Keratinocyte (primary cell): Measurements from ENCODE around the gene EHHADH. TPM values are rescaled to one million over a fixed set of nuclear protein-coding genes. Genes with fewer than 3 reads are reported as not detected.

Source experiments
- DNase-seq: peaks from one replicate; pipeline ENCODE4 v3.0.0-alpha.2; 2011; ENCODE audit warnings: low read depth, missing footprints, low spot score
- FAIRE-seq: peaks from 2 replicates; lab custom pipeline; 2011; peaks lifted over from hg19 to GRCh38; lab: Jason Lieb, UNC
- H2AFZ ChIP-seq: 2 replicates; pipeline ENCODE4 v1.6.0; 2012; ENCODE audit warnings: low read length, control low read depth, inconsistent platforms; ENCODE audit not compliant: control insufficient read depth
- H3K27ac ChIP-seq: 2 replicates; pipeline ENCODE4 v1.5.1; 2011; ENCODE audit warnings: low read length; ENCODE audit not compliant: control insufficient read depth, insufficient read depth
- H3K27me3 ChIP-seq: 3 replicates; pipeline ENCODE4 v1.6.0; 2011; ENCODE audit warnings: low read length; ENCODE audit not compliant: control insufficient read depth, insufficient read depth; ENCODE audit errors: extremely low read depth
- H3K36me3 ChIP-seq, 2 experiments: 2 replicates in 1 of 2; 3 replicates in 1 of 2; pipeline ENCODE4 v1.5.1; 2011; ENCODE audit warnings: low read length in 2 of 2, mild to moderate bottlenecking in 1 of 2; ENCODE audit not compliant: control insufficient read depth in 2 of 2, insufficient read depth in 2 of 2; ENCODE audit errors: extremely low read depth in 1 of 2
- H3K4me1 ChIP-seq: 3 replicates; pipeline ENCODE4 v1.5.1; 2011; ENCODE audit warnings: low read length; ENCODE audit not compliant: control insufficient read depth, insufficient read depth; ENCODE audit errors: extremely low read depth
- H3K4me2 ChIP-seq: 3 replicates; pipeline ENCODE4 v1.6.0; 2011; ENCODE audit warnings: low read depth, low read length; ENCODE audit not compliant: control insufficient read depth, insufficient read depth; ENCODE audit errors: extremely low read depth
- H3K4me3 ChIP-seq, 3 experiments: fragments of 200-600 bp in 1 of 3; sonication (generic) in 1 of 3; 2 replicates in 2 of 3; 3 replicates in 1 of 3; pipeline ENCODE4 v1.5.1; 2011 to 2016; ENCODE audit warnings: low read length in 3 of 3, mild to moderate bottlenecking in 3 of 3, control low read depth in 2 of 3, inconsistent platforms in 1 of 3, low read depth in 1 of 3, mixed read lengths in 1 of 3, mixed run types in 1 of 3, moderate library complexity in 1 of 3; ENCODE audit not compliant: control insufficient read depth in 2 of 3, insufficient read depth in 2 of 3; ENCODE audit errors: extremely low read depth in 1 of 3
- H3K79me2 ChIP-seq: 2 replicates; pipeline ENCODE4 v1.6.0; 2012; ENCODE audit warnings: low read length; ENCODE audit not compliant: control insufficient read depth, insufficient read depth
- H3K9ac ChIP-seq: 3 replicates; pipeline ENCODE4 v1.6.0; 2011; ENCODE audit warnings: low read length; ENCODE audit not compliant: control insufficient read depth, insufficient read depth; ENCODE audit errors: extremely low read depth
- H3K9me1 ChIP-seq: 3 replicates; pipeline ENCODE4 v1.6.0; 2011; ENCODE audit warnings: low read length; ENCODE audit not compliant: control insufficient read depth, insufficient read depth; ENCODE audit errors: extremely low read depth
- H3K9me3 ChIP-seq: 2 replicates; pipeline ENCODE4 v1.5.1; 2012; ENCODE audit warnings: low read depth, low read length; ENCODE audit not compliant: control insufficient read depth
- H4K20me1 ChIP-seq: 3 replicates; pipeline ENCODE4 v1.6.0; 2011; ENCODE audit warnings: low read length; ENCODE audit not compliant: control insufficient read depth, insufficient read depth; ENCODE audit errors: extremely low read depth
- EZH2 ChIP-seq: IDR thresholded peaks from one replicate; pipeline ENCODE4 v1.6.1; 2012; ENCODE audit warnings: inconsistent platforms, mild to moderate bottlenecking, low read length, moderate library complexity
- dilution Hi-C: fragments of 300-500 bp; cut with MboI; formaldehyde crosslinking; loops from one replicate; pipeline ENCODE4 v1.7.0; 2020; ENCODE audit warnings: low sequenced_read_pairs; ENCODE audit not compliant: extremely low pct_ligation_motif_present
- polyA plus RNA-seq, 5 experiments: library from polyadenylated mRNA; depleted of rRNA in 3 of 5; stranded (reverse) in 3 of 5; stranded (forward) in 1 of 5; unstranded in 1 of 5; fragments of >200 nt; gene quantifications; 1 replicate in 1 of 5; 2 replicates in 3 of 5; 3 replicates in 1 of 5; pipeline versions ENCODE4 v1.2.1 to v1.2.3, GENCODE V29; 2011 to 2012; ENCODE audit warnings: missing spikeins in 2 of 5, low read depth in 1 of 5, low replicate concordance in 1 of 5
- TF ChIP-seq, protein P1 (sequence below), 3 experiments: IDR thresholded peaks in 1 of 3; conservative IDR thresholded peaks in 1 of 3; optimal IDR thresholded peaks in 1 of 3; 2 replicates in 2 of 3; 3 replicates in 1 of 3; pipeline versions ENCODE3 to v1.5.1; 2011; ENCODE audit warnings: low read length in 3 of 3, mild to moderate bottlenecking in 3 of 3, moderate library complexity in 2 of 3, control low read depth in 1 of 3, inconsistent platforms in 1 of 3; ENCODE audit not compliant: insufficient read depth in 2 of 3; ENCODE audit errors: extremely low read depth in 1 of 3

The EHHADH gene
- polyA plus RNA-seq, 1 donor (not counting 4 experiments of a cell fraction or from before 2014, with no cell fraction given) = 5.6 TPM

GRCh38 chr3:185263423-185263822, 9.6 kb upstream of the EHHADH start:
- H3K9ac ChIP-seq = no peak overlapping the region
- FAIRE-seq (no peak), DNase-seq (no peak)
- H3K27me3 ChIP-seq = no peaks in the 10 kb centered on the region
- TF ChIP-seq EZH2 = no peak
- TF ChIP-seq, protein P1, sequence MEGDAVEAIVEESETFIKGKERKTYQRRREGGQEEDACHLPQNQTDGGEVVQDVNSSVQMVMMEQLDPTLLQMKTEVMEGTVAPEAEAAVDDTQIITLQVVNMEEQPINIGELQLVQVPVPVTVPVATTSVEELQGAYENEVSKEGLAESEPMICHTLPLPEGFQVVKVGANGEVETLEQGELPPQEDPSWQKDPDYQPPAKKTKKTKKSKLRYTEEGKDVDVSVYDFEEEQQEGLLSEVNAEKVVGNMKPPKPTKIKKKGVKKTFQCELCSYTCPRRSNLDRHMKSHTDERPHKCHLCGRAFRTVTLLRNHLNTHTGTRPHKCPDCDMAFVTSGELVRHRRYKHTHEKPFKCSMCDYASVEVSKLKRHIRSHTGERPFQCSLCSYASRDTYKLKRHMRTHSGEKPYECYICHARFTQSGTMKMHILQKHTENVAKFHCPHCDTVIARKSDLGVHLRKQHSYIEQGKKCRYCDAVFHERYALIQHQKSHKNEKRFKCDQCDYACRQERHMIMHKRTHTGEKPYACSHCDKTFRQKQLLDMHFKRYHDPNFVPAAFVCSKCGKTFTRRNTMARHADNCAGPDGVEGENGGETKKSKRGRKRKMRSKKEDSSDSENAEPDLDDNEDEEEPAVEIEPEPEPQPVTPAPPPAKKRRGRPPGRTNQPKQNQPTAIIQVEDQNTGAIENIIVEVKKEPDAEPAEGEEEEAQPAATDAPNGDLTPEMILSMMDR (optimal IDR thresholded peaks at IDR 0.05 in 1 of 3, IDR thresholded peaks at IDR 0.05 in 1 of 3, conservative IDR thresholded peaks at IDR 0.05 in 1 of 3; ENCODE audit: extremely low read depth in 1 of 3, insufficient read depth in 2 of 3, low read length in 3 of 3) = no peak
- H3K79me2 ChIP-seq = no peaks in the 10 kb centered on the region
- H3K9me3 ChIP-seq = no peaks in the 10 kb centered on the region
- H2AFZ ChIP-seq = no peak overlapping the region
- no peak overlapping the region for H3K4me2 ChIP-seq
- no peak overlapping the region for H3K4me3 ChIP-seq
- no peak overlapping the region for H3K27ac ChIP-seq
- dilution Hi-C loops = no loop called here
- H3K4me1 ChIP-seq = no peaks in the 10 kb centered on the region
- no peaks in the 10 kb centered on the region for H3K36me3 ChIP-seq
- H4K20me1 ChIP-seq = no peaks in the 10 kb centered on the region
- no peaks in the 10 kb centered on the region for H3K9me1 ChIP-seq

GRCh38 chr3:185257334-185257733, 3.5 kb upstream of the EHHADH start:
- no peaks in the 10 kb centered on the region for H4K20me1 ChIP-seq
- H3K79me2 ChIP-seq = no peaks in the 10 kb centered on the region
- FAIRE-seq = no peak
- H3K27me3 ChIP-seq = no peaks in the 10 kb centered on the region
- H3K9me1 ChIP-seq = no peaks in the 10 kb centered on the region
- no peaks in the 10 kb centered on the region for H3K36me3 ChIP-seq
- no peak overlapping the region for H3K4me2 ChIP-seq
- H3K9ac ChIP-seq = no peak overlapping the region
- no peaks in the 10 kb centered on the region for H3K4me1 ChIP-seq
- no peak for DNase-seq
- TF ChIP-seq, protein P1 (optimal IDR thresholded peaks at IDR 0.05 in 1 of 3, IDR thresholded peaks at IDR 0.05 in 1 of 3, conservative IDR thresholded peaks at IDR 0.05 in 1 of 3; ENCODE audit: extremely low read depth in 1 of 3, insufficient read depth in 2 of 3, low read length in 3 of 3) = no peak
- no peak for TF ChIP-seq EZH2
- H2AFZ ChIP-seq = no peak overlapping the region
- H3K4me3 ChIP-seq = no peak overlapping the region
- no peaks in the 10 kb centered on the region for H3K9me3 ChIP-seq
- dilution Hi-C loops = no loop called here
- H3K27ac ChIP-seq = no peak overlapping the region
